CD4-positive, alpha-beta T cell treated with Interleukin-21 for 1 hour (primary cell): Measurements from ENCODE around the gene CABS1.

Experiments
- DNase-seq: peaks from one replicate; pipeline ENCODE4 v3.0.0-alpha.2; 2020

CABS1 gene

DNA sequence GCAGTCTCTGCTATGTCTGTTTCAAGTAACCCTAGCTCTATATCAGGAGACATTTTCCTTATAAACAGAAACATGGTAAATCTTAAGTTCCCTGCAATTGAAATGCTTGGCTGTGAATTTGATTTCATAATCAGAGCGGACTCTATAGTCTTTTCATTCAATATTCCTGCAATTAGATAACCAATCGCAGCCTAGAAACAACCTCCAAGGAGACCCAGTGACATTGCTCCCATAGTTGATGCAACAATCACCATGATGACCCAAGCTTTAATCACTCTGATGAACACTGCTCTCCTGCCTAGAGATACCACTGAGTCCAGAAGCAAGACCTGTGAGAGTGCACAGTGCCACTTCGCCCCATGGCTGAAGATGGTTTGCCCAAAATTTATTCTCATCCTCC, at the start of gene CABS1:
CABS1 (plus strand) TSS at position 301 of the 400 bp plus-strand sequence; CDS start at position 360, 59 bp downstream.
- no peak for DNase-seq

DNA sequence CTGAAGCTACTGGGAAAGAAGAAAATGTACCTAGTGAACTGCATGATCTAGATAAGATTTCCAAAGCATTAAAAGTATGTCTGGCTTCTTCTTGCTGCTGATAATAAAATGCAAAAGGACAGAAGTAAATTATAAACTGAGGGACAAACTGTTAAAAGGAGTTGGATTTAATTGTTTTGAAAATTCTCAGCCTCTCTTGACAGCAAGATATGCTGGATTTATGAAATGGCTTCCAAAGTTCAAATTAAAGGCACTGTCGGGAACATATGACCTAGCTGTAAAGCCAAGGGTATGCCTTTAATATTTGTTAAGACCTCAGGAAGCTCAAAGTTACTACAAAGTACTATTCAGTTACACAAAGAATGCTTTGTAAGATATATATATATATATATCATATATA, 46.1 kb upstream of the CABS1 start:
- no peak for DNase-seq

DNA sequence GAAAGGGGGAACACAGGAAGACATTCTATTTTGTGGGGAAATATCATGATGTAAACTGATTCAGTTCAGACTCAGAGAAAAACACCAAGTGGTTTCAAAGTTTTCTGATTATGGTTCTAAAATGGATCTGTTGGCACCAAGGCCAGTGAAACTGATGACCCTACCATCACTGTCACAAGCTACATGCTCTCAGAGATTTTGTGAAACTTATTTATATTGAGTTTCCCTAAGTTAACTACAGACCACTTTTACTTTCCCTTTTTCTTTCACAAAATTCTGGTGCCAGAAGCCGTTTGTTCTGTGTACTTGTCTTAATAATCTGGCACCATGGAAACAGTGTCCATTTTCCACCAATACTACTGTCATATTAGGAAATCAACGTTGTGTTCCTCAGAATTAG, 43.4 kb upstream of the CABS1 start:
- DNase-seq = no peak

DNA sequence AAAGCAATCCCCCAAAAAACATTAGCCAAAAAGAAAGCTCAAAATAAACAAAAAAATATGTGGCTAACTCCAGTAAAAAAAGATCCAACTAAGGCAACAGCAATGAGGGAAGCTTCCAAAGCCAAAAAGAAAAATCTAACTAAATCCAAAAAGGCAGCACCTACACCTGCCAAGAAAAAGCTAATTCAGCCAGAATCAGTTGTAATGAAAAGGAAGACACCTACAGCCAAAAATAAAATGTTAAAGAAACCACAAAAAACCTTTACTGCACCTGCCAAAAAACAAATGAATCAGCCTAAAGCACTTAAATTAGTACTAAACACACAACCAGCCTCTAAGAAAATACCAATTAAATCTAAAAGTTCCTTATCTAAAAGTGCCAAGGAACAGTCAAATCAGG, 37.2 kb upstream of the CABS1 start:
- no peak for DNase-seq

DNA sequence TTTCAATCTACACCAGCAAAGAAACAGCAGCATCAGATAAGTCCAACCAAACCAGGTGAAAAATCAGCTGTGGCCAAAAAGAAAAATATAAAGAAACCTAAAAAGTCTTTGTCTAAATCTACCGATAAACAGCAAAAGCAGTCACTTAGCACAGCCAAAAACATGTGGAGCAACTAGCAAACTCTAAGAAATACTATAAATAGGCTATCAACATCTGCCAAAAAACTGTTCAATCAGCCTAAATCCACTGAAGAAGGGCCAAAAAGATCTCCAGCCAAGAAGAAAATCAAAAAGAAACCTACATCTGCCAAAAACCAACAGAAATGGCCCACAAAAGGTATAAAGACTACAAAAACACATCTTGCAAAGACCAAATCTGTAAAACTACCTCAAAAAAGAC, 36.7 kb upstream of the CABS1 start:
- no peak for DNase-seq

DNA sequence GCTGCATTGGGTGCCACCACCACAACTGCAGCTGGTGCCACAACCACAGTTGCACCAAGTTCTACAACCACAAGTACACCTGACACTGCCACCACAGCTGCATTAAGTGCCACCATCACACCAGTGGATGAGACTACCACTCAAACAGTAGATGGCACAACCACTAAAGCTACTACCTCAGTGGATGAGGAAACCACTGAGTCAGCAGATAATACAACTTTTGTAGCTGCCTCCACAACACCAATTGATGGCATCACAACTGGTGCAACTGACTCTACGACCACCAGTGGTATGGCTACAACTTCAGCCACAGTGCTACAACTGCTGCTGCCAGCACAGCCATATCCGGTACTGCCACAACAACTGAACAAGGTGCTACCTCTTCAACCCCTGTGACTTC, 35.1 kb upstream of the CABS1 start:
- no peak for DNase-seq

DNA sequence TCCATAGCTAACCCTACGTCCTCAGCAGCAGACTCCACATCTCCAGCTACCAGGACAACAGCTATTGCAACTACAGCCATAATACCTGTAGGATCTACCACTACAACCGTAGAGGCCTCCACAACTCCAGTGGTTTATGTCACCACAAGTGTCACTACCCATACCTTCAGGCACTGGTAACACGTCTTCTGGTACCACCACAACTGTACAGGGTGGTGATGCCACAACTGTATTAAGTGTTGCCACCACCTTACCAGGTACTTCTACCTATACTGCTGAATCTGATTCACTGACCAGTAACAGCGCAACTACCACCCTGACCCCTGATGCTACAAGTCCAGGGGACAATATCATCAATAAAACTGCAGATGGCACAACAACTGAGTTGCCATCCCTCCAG, 34.6 kb upstream of the CABS1 start:
- no peak for DNase-seq

DNA sequence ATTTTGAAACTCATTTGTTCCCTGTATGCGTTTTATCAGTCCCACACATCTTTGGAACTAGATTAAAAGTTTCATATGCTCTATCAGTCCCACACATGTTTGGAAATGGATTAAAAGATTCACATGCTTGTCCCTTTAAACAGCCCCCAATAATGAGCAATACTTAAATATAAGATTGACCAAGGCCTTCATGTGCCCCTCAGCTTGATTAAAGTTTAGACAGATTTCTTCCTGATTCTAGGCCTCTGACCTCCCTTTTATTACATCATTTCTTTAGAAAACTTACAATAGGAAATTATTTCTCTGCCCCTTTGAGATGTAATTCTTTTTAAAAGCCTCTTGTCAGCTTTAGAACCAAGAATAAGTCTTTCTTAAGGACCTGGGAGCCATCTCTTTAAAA, 31.7 kb upstream of the CABS1 start:
- DNase-seq = no peak

DNA sequence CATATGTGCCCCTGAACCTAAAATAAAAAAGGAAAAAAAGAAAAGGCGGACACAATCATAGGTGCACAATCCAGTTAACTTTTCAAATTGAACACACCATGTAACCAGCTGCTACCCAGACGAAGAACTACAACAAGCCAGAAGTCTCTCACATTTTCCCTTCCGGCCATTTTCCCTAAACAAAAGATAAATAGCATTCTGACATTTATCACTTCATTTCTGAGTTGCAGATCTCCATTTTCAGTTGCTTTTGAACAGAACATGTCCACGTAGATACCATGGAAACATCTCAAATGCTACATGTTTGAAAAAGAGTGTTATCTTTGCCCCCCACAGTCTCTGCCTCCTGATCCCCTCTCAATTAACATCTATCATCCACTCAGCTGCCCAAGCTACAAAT, 29.2 kb upstream of the CABS1 start:
- no peak for DNase-seq

DNA sequence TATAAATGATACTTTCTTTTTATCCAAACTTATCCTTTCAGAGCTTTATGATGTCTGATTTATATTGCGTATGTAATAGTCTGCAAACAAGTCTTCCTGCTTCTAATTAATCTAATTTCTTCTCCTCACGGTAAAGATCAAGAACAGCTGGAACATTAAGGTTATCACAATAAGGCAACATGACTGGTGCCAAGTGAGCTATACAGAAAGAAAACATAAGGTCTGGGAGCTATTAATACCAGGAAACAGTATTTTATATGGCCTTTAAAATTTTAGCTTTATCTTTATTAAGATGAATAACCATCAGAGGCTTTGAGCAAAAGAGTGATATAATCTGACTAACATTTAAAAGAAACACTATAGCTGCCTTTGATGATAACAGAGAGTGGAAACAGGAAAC, 28.7 kb upstream of the CABS1 start:
- no peak for DNase-seq

DNA sequence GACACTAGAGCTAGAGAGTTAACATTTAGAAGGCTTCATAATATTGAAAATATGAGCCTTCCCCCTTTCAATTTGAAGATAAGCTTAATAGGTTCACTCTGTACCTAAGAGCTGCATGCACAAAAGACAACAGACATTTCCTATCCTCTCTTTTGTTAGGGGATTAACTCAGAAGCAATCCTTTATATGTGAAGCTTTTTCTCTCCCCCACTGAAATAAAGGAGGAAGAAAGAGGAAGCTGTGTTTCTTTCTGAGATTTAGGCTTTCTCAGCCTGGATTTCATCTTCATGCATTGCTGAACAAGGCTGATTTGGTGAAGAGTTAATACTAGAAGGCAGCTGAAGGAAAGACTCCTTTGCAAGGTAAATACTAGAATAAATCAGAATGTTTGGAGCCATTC, 21.0 kb upstream of the CABS1 start:
- no peak for DNase-seq

DNA sequence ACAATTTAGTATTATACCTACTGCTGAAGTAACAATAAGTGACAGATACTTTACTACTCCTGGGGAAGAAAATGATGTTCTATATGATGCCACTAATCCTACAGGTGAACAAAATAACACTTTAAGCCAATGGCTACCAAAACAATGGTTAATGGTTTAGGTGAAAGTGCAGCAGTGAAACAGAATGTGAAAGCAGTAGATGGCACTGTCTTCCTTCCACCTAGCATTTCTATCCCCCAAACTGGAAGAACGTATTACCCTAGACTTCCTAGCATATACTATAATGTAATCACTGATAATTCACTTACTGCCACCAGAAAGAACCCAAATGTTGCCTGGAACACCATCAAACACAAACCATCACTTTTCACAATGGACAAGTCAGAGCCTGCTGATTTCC, 18.9 kb upstream of the CABS1 start:
- no peak for DNase-seq

DNA sequence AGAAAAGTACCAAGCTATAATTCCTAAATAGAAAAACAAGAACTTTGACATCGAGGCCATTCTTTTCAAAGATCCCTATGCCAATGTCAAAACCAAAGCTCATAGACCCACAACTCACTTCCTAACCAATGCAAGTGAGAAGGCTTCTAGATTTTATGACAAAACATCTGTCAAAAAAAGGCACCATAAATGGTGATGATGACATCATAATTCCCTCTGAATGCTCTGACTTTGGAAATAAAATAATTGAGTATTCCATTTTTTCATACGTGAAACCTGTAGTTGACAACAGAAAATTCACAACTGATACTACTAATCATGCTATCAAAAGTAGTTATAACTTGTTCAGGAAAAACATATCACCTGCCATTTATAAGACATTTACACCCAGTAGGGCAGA, 8.7 kb upstream of the CABS1 start:
- no peak for DNase-seq

DNA sequence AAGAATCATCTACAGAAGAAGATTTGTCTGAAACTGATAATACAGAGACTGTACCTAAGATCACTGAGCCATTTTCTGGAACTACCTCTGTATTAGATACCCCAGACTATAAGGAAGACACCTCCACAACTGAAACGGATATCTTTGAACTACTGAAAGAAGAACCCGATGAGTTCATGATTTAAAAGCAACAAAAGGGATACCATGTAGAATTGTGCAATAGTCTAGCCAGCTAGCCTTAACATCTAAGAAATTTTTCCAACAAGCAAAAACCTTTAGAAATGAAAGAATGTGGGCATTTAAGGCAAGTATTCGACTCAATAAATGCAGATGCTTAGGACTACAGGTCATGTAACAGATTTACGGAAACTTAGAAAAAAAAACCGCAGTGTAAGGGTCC, 1.3 kb downstream of the CABS1 start:
- DNase-seq = no peak

DNA sequence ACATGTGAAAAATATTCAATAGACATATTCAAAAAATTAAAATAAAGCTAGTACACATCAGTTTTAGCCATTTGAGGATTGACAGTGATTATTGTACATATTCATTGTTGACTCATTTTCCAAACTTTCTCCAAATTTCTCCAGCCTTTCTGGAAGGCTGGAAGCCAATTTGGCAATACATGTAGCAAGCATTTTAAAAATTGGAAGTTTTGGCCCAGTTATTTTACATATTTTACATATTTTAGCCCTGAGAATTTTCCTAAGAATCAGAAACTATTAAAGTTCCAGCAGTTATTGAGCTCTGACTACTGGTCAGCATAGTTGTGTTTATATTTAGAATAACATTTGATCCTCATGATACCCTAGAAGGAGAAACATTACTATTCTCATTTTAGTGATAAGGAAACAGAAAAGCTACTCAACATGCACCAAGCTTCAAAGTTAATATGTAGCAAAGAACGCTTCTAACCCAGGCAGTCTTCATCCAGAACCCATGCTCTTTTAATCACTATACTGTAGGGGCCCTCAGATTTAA, 3.2 kb downstream of the CABS1 start:
- DNase-seq = no peak

DNA sequence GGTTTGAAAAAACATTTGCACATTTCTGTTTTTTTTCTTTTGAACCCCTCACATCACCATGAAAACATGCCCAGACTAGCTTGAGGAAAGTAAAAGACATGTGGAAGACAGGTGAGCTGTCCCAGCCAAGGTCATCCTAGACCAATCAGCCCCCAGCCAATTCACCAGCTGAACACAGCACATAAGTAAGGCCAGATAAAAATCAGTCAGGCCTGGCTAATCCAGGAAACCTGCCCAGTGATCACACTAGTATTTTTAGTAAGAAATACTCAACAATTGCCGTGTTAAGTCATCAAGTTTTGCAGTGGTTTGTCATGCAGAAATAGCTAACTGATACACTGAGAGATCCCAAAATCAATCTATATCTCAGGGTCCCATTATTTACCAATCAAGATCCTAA, 21.4 kb downstream of the CABS1 start:
- DNase-seq = no peak

DNA sequence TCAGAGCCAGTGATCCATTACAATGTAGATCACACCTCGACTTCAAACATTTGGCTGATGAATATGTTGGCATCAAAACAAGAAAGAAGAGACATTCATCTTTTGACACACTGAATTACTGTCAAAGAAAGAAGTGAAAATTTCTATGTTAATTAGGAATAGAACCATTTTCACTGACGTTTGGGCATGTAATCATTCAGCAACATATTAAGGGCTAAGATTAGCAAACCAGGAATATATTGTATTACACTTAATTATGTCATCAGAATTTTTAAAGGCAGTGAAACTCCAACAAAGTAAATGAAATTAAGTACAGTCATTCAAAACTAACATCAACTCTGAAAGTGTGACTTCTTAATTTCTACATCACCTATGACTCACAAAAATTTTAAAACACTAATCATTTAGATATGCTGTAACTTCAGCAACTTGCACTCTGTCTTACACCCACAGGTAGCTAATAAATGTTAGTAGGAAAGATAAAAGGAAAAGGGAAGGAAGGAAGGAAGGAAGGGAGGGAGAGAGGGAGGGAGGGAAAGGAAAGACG, 24.4 kb downstream of the CABS1 start:
- DNase-seq = no peak

DNA sequence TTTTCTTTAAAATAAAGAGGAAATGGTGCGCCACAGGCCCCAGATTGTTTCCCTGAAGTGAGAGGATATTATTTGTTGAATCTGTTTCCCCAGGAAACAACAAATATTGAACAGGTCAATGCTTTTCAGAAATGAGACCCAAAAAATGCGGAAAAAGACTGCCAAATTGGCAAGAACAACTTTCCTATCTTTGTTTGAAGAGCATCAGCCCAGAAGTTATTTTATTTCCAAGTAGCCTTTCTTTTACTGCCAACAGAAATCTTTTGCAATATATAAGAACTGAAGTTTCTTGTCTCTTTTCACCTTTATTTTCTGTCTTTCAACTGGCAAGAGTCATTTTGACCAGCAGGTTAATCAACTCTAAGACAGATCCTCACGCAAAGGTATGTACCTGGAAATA, 25.7 kb downstream of the CABS1 start, which contains the start of gene SMR3A:
SMR3A (plus strand) TSS at position 301 of the 400 bp plus-strand sequence. CDS start 1,356 bp downstream, outside the sequence.
- no peak for DNase-seq

DNA sequence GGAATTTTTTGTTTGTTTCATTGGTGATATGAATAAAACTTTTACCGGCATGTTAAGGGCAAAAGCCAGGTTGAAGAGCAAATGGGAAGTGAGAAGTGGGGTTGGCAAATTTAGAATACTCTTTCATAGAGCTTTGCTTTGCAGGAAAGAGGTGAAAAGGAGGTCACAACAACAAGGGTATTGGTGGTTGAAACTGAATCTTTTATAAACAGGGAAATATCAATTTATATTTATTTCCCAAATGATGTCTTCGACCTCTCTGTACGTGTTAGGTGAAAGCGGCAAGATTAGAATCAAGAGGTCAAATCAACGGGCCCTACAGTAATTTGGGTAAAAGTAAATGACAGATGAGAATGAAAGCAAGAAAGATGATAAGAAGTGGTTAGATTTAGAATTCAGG, 29.2 kb downstream of the CABS1 start:
- no peak for DNase-seq

DNA sequence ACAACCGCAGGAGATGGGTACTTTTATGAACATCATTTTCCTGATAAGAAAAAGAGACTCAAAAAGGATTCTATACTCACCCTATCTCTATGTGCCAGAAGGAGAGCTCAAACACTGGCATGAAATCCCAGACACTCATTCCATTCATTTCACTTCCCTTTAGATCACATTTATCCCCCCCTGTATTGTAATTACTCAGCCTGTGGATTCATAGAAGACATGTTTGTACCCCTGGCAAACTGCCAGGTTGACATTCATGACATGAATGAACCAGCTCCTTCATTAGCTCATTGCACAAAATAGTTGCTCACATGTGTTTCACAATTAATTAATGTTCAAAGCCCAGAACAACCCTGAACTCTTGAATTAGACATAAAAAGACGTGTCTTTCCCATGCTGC, 30.7 kb downstream of the CABS1 start:
- DNase-seq = no peak

DNA sequence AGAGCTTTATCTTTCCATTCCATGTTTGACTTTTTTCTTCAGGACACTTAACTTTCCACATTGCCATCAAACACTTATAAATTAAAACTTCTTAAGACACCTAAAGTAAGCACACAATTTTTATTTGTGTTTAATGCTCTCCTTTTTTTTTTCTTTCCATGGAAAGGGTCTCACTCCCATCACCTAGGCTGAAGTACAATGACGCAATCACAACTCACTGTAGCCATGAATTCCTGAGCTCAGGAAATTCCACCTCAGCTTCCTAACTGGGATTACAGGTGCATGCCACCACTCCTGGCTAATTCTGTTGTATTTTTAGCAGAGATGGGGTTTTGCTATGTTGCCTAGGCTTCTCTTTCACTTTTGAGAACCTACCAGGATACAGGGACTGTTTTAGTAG, 33.0 kb downstream of the CABS1 start:
- DNase-seq = no peak

DNA sequence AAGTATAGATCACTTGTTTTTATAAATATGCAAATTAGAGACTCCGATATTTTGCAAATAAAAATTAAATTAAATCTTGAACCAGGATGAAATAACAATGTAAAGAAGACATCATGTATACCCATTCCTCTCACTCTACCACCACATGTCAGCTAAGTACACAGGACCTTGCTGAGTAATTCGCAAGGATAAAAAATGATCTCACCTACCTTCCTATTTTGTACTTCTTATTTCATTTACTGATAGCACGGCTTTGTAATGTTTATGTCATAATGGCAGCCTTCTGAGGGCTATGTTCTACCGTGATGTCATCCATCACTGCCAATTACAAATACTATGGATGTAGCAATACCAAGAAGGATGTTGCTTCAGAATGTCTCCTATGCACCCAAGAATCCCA, 37.2 kb downstream of the CABS1 start:
- no peak for DNase-seq

DNA sequence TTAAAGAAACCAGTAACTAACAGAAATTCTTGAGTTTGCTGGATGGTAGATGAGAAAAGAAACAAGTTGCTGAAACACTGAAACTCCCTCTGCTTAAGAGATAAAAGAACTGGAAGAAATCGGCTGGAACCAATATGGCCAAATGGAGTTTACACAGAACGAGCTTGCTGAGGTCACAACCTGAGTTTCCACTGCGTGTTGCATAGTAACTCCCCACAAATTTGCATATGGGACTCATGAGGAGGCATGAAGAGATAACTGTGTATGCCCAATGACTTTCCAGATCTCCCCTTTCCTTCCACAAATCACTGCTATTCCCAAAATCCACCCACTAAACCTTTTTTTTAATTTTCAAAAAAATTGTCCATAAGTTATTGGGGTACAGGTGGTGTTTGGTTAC, 38.0 kb downstream of the CABS1 start:
- DNase-seq = no peak

DNA sequence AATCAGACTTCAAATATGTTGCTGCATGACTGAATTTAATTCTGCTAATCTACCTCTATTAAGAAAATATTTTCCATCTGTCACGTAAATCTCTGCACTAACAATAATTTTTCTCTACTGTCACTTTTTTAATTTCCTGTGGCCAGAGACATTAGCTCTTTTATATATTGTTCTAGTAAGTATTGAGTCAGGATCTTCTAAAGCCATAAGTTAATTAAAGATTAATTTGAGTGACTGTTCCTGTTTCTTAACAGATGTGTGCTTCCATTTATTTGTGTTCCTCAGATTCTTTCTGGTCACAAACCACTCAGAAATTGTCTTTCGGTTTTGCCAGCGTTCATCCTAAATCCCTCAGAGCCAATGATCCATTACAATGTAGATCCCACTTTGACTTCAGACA, 45.8 kb downstream of the CABS1 start:
- no peak for DNase-seq

DNA sequence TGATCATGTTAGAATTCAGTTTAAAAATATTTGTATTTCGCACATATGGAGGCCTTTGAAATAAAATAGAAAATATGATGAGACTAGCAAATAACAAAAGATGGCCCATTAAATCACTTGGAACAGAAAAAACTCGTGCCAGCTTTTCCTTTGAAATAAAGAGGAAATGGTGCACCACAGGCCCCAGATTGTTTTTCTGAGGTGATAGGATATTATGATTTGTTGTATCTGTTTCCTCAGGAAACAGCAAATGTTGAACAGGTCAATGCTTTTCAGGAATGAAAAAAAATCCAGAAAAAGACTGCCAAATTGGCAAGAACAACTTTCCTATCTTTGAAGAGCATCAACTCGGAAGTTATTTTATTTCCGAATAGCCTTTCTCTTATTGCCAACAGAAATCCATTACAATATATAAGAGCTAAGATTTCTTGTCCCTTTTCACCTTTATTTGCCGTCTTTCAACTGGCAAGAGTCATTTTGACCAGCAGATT, 48.0 kb downstream of the CABS1 start, which contains the start of gene SMR3B:
SMR3B (plus strand) TSS at position 441 of the 491 bp plus-strand sequence. CDS start 1,380 bp downstream, outside the sequence.
- no peak for DNase-seq
